ENCODE measurements around the gene RNF38. TPM values are rescaled to one million over a fixed set of nuclear protein-coding genes. Genes with fewer than 3 reads are reported as not detected.
"Not testable (repeated sequence)": the region's sequence is repeated elsewhere in the genome, so short reads cannot be mapped to it uniquely, and the experiment has no call there.

RNF38 gene
- total RNA-seq, 1 experiment from 2014 or later = 18.1 TPM

- Histone ChIP-seq H2AFZ (ENCODE audit: low read depth, low read length, poor library complexity, severe bottlenecking) (no peak overlapping the region), H3K27me3 (ENCODE audit: insufficient read depth, low read length) (no peaks in the 10 kb centered on the region), H3K4me3 (replicated peaks in 1 of 2; ENCODE audit: low read depth in 1 of 2, low read length in 2 of 2) (no peak overlapping the region), H3K9ac (ENCODE audit: low read length) (no peak overlapping the region), H3K9me2 (ENCODE audit: insufficient read depth) (no peaks in the 10 kb centered on the region), H3K36me3 (ENCODE audit: control insufficient read depth in 1 of 2, insufficient read depth in 2 of 2, low read length in 2 of 2) (no peaks in the 10 kb centered on the region), H3K79me2 (ENCODE audit: insufficient read depth, low read length) (no peaks in the 10 kb centered on the region), H4K20me1 (ENCODE audit: insufficient read depth) (no peaks in the 10 kb centered on the region), H3K9me3 (ENCODE audit: control insufficient read depth in 1 of 2, insufficient read depth in 1 of 2, low read depth in 1 of 2, low read length in 2 of 2) (no peaks in the 10 kb centered on the region), H3K27ac (ENCODE audit: low read depth, low read length) (no peak overlapping the region), H3K4me2 (ENCODE audit: low read length) (no peak overlapping the region), H3K4me1 (ENCODE audit: control insufficient read depth in 1 of 2, insufficient read depth in 2 of 2, low read length in 2 of 2) (peaks cover 9 to 24% of the 10 kb centered on the region in 2 experiments; a peak in 3 of 4 replicates)
- RAD21 ChIA-PET (ENCODE audit: low non-redundant PET in 1 of 2, low total read pairs in 2 of 2, uncharacterized antibody in 2 of 2, unreplicated experiment in 2 of 2) = interaction anchor here in 1 of 2 experiments (0.7 kb wide), 1 partner anchor 133 kb away, joined by 3 read pairs; no protein-coding TSS in a partner anchor
- CTCF ChIA-PET = interaction anchor here (0.7 kb wide), 1 partner anchor 544 kb away, joined by 4 read pairs; no protein-coding TSS in a partner anchor
- DNase-seq (ENCODE audit: low read depth, low spot score) (no peak), ATAC-seq (no peak)
- intact Hi-C loops (cut with micrococcal nuclease) = loop anchor here (10.0 kb wide), 1 partner anchor 218 kb away; no protein-coding TSS in a partner anchor
- TF ChIP-seq SRF (IDR thresholded peaks at IDR 0.05; ENCODE audit: low read depth) = no peak
- TF ChIP-seq REST (IDR thresholded peaks at IDR 0.05; ENCODE audit: low read depth) = no peak
- no peak for TF ChIP-seq ATF3 (IDR thresholded peaks at IDR 0.05)
- POLR2A ChIA-PET = no interaction called here
- BruUV-seq (replicated peaks) = no TSS peak
Measured at GRCh38 chr9:36322462-36322861, 77.6 kb downstream of the RNF38 start.

- H4K20me1 ChIP-seq (ENCODE audit: insufficient read depth); H3K4me2 ChIP-seq (ENCODE audit: low read length); H3K4me3 ChIP-seq (replicated peaks in 1 of 2; ENCODE audit: low read depth in 1 of 2, low read length in 2 of 2); CTCF ChIA-PET; H3K79me2 ChIP-seq (ENCODE audit: insufficient read depth, low read length); H3K9ac ChIP-seq (ENCODE audit: low read length); H3K9me2 ChIP-seq (ENCODE audit: insufficient read depth); H3K9me3 ChIP-seq (ENCODE audit: control insufficient read depth in 1 of 2, insufficient read depth in 1 of 2, low read depth in 1 of 2, low read length in 2 of 2); RAD21 ChIA-PET (ENCODE audit: low non-redundant PET in 1 of 2, low total read pairs in 2 of 2, uncharacterized antibody in 2 of 2, unreplicated experiment in 2 of 2); ATAC-seq; H2AFZ ChIP-seq (ENCODE audit: low read depth, low read length, poor library complexity, severe bottlenecking); DNase-seq (ENCODE audit: low read depth, low spot score); H3K27ac ChIP-seq (ENCODE audit: low read depth, low read length); BruUV-seq (replicated peaks); H3K27me3 ChIP-seq (ENCODE audit: insufficient read depth, low read length); H3K36me3 ChIP-seq (ENCODE audit: control insufficient read depth in 1 of 2, insufficient read depth in 2 of 2, low read length in 2 of 2); POLR2A ChIA-PET: not testable (repeated sequence)
- peaks cover 13 to 26% of the 10 kb centered on the region in 2 experiments; a peak in 3 of 4 replicates for H3K4me1 ChIP-seq (ENCODE audit: control insufficient read depth in 1 of 2, insufficient read depth in 2 of 2, low read length in 2 of 2)
- intact Hi-C loops (cut with micrococcal nuclease) = loop anchor here (10.0 kb wide), 1 partner anchor 217 kb away; no protein-coding TSS in a partner anchor
Measured at GRCh38 chr9:36321903-36322302, 78.2 kb downstream of the RNF38 start.
